A549 (cell line): ENCODE results near the gene NUP214. TPM values are rescaled to one million over a fixed set of nuclear protein-coding genes. Genes with fewer than 3 reads are reported as not detected.

Experiments
- ATAC-seq, 2 experiments: fragments of 200-7000 bp in 1 of 2; fragments of >200 bp in 1 of 2; cut with Nextera tagmentation in 1 of 2; cut with Tn5 transposase in 1 of 2; 3 replicates each; pipeline versions ENCODE4 v1.8.0 to v1.9.1; 2018 to 2020; ENCODE audit warnings: mild to moderate bottlenecking in 1 of 2, moderate library complexity in 1 of 2
- CTCF ChIA-PET: fragments of 300-600 bp; sonication (Branson Sonifier 250); formaldehyde crosslinking; extraction: SDS; loops from one replicate; lab custom pipeline; 2021; ENCODE audit warnings: antibody characterized with exemption, inconsistent platforms; lab: Yijun Ruan, JAX
- POLR2A ChIA-PET: fragments of 350-600 bp; formaldehyde crosslinking; extraction: SDS; loops from one replicate; lab custom pipeline; 2021; ENCODE audit warnings: antibody characterized with exemption, inconsistent platforms; lab: Yijun Ruan, JAX
- DNase-seq, 2 experiments: peaks; one replicate each; pipeline versions ENCODE4 v3.0.0 to v3.0.0-alpha.2; 2011 to 2016; ENCODE audit warnings: low read depth in 1 of 2, low spot score in 1 of 2
- FAIRE-seq: peaks from 2 replicates; lab custom pipeline; 2011; peaks lifted over from hg19 to GRCh38; lab: Jason Lieb, UNC
- H3K27ac ChIP-seq, 2 experiments: fragments of >200 bp; sonication (Bioruptor Twin); formaldehyde crosslinking; 3 replicates each; pipeline ENCODE4 v1.5.1; 2016 to 2017
- H3K4me1 ChIP-seq: fragments of >200 bp; sonication (Bioruptor Twin); formaldehyde crosslinking; 3 replicates; pipeline ENCODE4 v1.6.1; 2016
- H3K4me2 ChIP-seq: fragments of >200 bp; sonication (Bioruptor Twin); formaldehyde crosslinking; 3 replicates; pipeline ENCODE4 v1.6.1; 2016
- H3K4me3 ChIP-seq: fragments of >200 bp; sonication (Bioruptor Twin); formaldehyde crosslinking; 3 replicates; pipeline ENCODE4 v1.5.1; 2016
- H3K9me3 ChIP-seq: fragments of >200 bp; sonication (Bioruptor Twin); formaldehyde crosslinking; 3 replicates; pipeline ENCODE4 v1.6.1; 2016
- CBX8 ChIP-seq: fragments of 200-600 bp; sonication (generic); IDR thresholded peaks from 2 replicates; pipeline ENCODE4 v1.6.1; 2016
- EHMT2 ChIP-seq: fragments of 200-600 bp; sonication (generic); IDR thresholded peaks from 2 replicates; pipeline ENCODE4 v1.6.1; 2016; ENCODE audit warnings: antibody characterized with exemption, low read depth, mild to moderate bottlenecking, moderate library complexity
- EP300 ChIP-seq, 2 experiments: fragments of >200 bp; sonication (Bioruptor Twin); formaldehyde crosslinking; IDR thresholded peaks; 2 replicates in 1 of 2; 3 replicates in 1 of 2; pipeline ENCODE4 v1.6.1; 2016 to 2017
- HOXB13 ChIP-seq: fragments of 250-450 bp; sonication (Bioruptor Pico); IDR thresholded peaks from 2 replicates; pipeline ENCODE4 v1.5.0; 2020; ENCODE audit warnings: low read depth, mild to moderate bottlenecking, moderate library complexity
- HOXB5 ChIP-seq: fragments of 250-450 bp; sonication (Bioruptor Pico); IDR thresholded peaks from 2 replicates; pipeline ENCODE4 v1.5.0; 2020; ENCODE audit warnings: mild to moderate bottlenecking, moderate library complexity
- JUN ChIP-seq, 2 experiments: fragments of >200 bp; sonication (Bioruptor Twin); formaldehyde crosslinking; IDR thresholded peaks; 2 replicates in 1 of 2; 3 replicates in 1 of 2; pipeline ENCODE4 v1.6.1; 2016 to 2017
- KDM1A ChIP-seq: fragments of 200-600 bp; sonication (generic); IDR thresholded peaks from 2 replicates; pipeline ENCODE4 v1.6.1; 2016; ENCODE audit warnings: low read depth, mild to moderate bottlenecking
- MYC ChIP-seq: IDR thresholded peaks from 2 replicates; pipeline ENCODE4 v1.6.1; 2012; ENCODE audit warnings: mild to moderate bottlenecking, inconsistent platforms, low read length, improper control_type of control experiment, borderline replicate concordance
- RAD21 ChIP-seq, 2 experiments: fragments of >200 bp in 1 of 2; sonication (Bioruptor Twin) in 1 of 2; formaldehyde crosslinking in 1 of 2; IDR thresholded peaks in 1 of 2; conservative IDR thresholded peaks in 1 of 2; 2 replicates in 1 of 2; 3 replicates in 1 of 2; pipeline ENCODE4 v1.6.1; 2012 to 2018; ENCODE audit warnings: inconsistent platforms in 1 of 2
- RARB ChIP-seq: fragments of 250-450 bp; sonication (Bioruptor Pico); IDR thresholded peaks from 2 replicates; pipeline ENCODE4 v1.8.0; 2021; ENCODE audit warnings: mild to moderate bottlenecking, moderate library complexity
- USF2 ChIP-seq: fragments of 450-650 bp; IDR thresholded peaks from 2 replicates; pipeline ENCODE4 v1.6.1; 2014; ENCODE audit warnings: antibody characterized with exemption
- ZC3H11A ChIP-seq: fragments of 450-650 bp; IDR thresholded peaks from 2 replicates; pipeline ENCODE4 v1.6.1; 2014; ENCODE audit warnings: antibody characterized with exemption, mild to moderate bottlenecking
- ZNF302 ChIP-seq: fragments of 250-450 bp; sonication (Bioruptor Pico); IDR thresholded peaks from 2 replicates; pipeline ENCODE4 v1.9.0; 2021; ENCODE audit warnings: inconsistent platforms, mild to moderate bottlenecking, moderate library complexity
- ZSCAN20 ChIP-seq: fragments of 250-450 bp; sonication (Bioruptor Pico); IDR thresholded peaks from 2 replicates; pipeline ENCODE4 v1.8.0; 2022; ENCODE audit warnings: mild to moderate bottlenecking, moderate library complexity
- WGBS: methylation state at CpG from one replicate; pipeline ENCODE4 v1.1.6; 2017; ENCODE audit errors: missing lambda C conversion rate; 5-methylcytosine and 5-hydroxymethylcytosine counted together
- polyA plus RNA-seq, 4 experiments: library from polyadenylated mRNA; depleted of rRNA in 3 of 4; stranded (reverse); fragments of >200 nt; fragmentation: RNase III in 1 of 4; extraction: RNeasy Plus Mini Kit Qiagen cat#74134 plus additional on column Dnase treatment in 1 of 4; gene quantifications; 2 replicates in 3 of 4; 3 replicates in 1 of 4; pipeline ENCODE4 v1.2.3, GENCODE V29; 2011 to 2017
- TF ChIP-seq, protein P1 (sequence below): fragments of 250-450 bp; sonication (Bioruptor Pico); IDR thresholded peaks from 2 replicates; pipeline ENCODE4 v1.5.0; 2020; ENCODE audit warnings: low read depth, mild to moderate bottlenecking, moderate library complexity
- TF ChIP-seq, protein P2 (sequence below): IDR thresholded peaks from 2 replicates; pipeline ENCODE4 v1.6.1; 2012; ENCODE audit warnings: low read depth, borderline replicate concordance

The NUP214 gene
- polyA plus RNA-seq, 2 of the 4 experiments (the other 2 are of a cell fraction) = 14.4 to 18.5 TPM

DNA sequence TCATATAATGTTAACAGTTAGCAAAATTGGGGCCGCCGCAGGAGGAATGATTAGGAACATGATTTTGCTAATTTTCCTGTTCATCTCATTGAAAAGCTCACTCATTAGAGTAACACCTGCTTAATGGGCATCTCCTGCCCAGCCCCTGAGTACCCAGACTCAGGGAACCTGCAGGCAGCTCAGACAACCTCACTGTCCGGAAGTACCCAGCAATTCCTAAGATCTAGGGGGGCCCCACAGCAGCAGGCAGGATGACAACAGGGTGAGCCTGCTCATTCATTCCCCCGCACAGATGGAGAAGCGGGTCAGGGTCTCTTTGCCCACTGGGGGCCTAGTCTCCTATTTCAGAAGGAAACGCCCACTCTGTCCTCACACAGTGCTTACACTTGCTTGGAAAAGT is 138.3 kb downstream of the NUP214 start:
- CTCF ChIA-PET = interaction anchor here (1.9 kb wide), 1 partner anchor 73 kb away, joined by 6 read pairs; no protein-coding TSS in a partner anchor
- TF ChIP-seq, protein P1, sequence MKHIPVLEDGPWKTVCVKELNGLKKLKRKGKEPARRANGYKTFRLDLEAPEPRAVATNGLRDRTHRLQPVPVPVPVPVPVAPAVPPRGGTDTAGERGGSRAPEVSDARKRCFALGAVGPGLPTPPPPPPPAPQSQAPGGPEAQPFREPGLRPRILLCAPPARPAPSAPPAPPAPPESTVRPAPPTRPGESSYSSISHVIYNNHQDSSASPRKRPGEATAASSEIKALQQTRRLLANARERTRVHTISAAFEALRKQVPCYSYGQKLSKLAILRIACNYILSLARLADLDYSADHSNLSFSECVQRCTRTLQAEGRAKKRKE (CRISPR knock-in tag) = no peak
- no peak for TF ChIP-seq HOXB5 (CRISPR knock-in tag)
- no peak for TF ChIP-seq HOXB13 (CRISPR knock-in tag)
- TF ChIP-seq ZC3H11A = no peak
- TF ChIP-seq RAD21 (conservative IDR thresholded peaks at IDR 0.05 in 1 of 2, IDR thresholded peaks at IDR 0.05 in 1 of 2) = no peak
- TF ChIP-seq, protein P2, sequence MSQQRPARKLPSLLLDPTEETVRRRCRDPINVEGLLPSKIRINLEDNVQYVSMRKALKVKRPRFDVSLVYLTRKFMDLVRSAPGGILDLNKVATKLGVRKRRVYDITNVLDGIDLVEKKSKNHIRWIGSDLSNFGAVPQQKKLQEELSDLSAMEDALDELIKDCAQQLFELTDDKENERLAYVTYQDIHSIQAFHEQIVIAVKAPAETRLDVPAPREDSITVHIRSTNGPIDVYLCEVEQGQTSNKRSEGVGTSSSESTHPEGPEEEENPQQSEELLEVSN = no peak
- no peak for TF ChIP-seq USF2
- TF ChIP-seq CBX8 = no peak
- TF ChIP-seq JUN (IDR thresholded peaks at IDR 0.05) = no peak
- TF ChIP-seq, all 56 proteins: peak for 0
- Histone ChIP-seq H3K4me1 (no peaks in the 10 kb centered on the region), H3K4me3 (no peak overlapping the region), H3K9me3 (no peaks in the 10 kb centered on the region), H3K27ac (no peak overlapping the region), H3K4me2 (no peak overlapping the region)
- DNase-seq (no peak), ATAC-seq (no peak), FAIRE-seq (no peak)
- WGBS = 79% methylated on average over 4 of the region's 6 CpGs
- POLR2A ChIA-PET = no interaction called here

GRCh38 chr9:131264231-131264630 is 138.8 kb downstream of the NUP214 start:
- Histone ChIP-seq H3K4me2 (no peak overlapping the region), H3K9me3 (no peaks in the 10 kb centered on the region), H3K4me3 (no peak overlapping the region), H3K4me1 (no peaks in the 10 kb centered on the region), H3K27ac (no peak overlapping the region)
- FAIRE-seq = no peak
- DNase-seq = no peak
- peak; percentile 26 to 41; a peak in 3 of 6 replicates for ATAC-seq
- TF ChIP-seq JUN (IDR thresholded peaks at IDR 0.05) (no peak), MYC (no peak), RARB (CRISPR knock-in tag) (no peak), ZSCAN20 (CRISPR knock-in tag) (no peak), USF2 (no peak), EP300 (IDR thresholded peaks at IDR 0.05) (no peak), ZNF302 (CRISPR knock-in tag) (no peak), KDM1A (no peak), EHMT2 (no peak)
- TF ChIP-seq, protein P2 = no peak
- ChIA-PET CTCF (interaction anchor here (1.9 kb wide), 1 partner anchor 72 kb away, joined by 6 read pairs; no protein-coding TSS in a partner anchor), POLR2A (no interaction called here)
- WGBS = 100% methylated on average over 1 of the region's 11 CpGs
